Measurements from ENCODE around the gene BRD3OS.

Gene BRD3OS

GRCh38 chr9:133982971-133983720, 42.1 kb upstream of the BRD3OS start:
- H3K27me3 ChIP-seq (ENCODE audit: insufficient read depth, poor library complexity, severe bottlenecking) = no peaks in the 10 kb centered on the region
- TF ChIP-seq CTCF (IDR thresholded peaks at IDR 0.05; ENCODE audit: poor library complexity, severe bottlenecking) = no peak
- ATAC-seq (ENCODE audit: low read depth) = no peak
- H3K27ac ChIP-seq (ENCODE audit: poor library complexity, severe bottlenecking) = no peak overlapping the region
- DNase-seq (ENCODE audit: low spot score) = peak; percentile 57
- H3K36me3 ChIP-seq (ENCODE audit: low read depth) = peaks cover 27% of the 10 kb centered on the region
- no peaks in the 10 kb centered on the region for H3K4me1 ChIP-seq (ENCODE audit: insufficient read depth, poor library complexity, severe bottlenecking)
- no peaks in the 10 kb centered on the region for H3K9me3 ChIP-seq (ENCODE audit: severe bottlenecking)
- H3K4me3 ChIP-seq (ENCODE audit: severe bottlenecking) = no peak overlapping the region

GRCh38 chr9:133986061-133986460, 39.2 kb upstream of the BRD3OS start:
- Histone ChIP-seq H3K9me3 (ENCODE audit: severe bottlenecking) (no peaks in the 10 kb centered on the region), H3K27me3 (ENCODE audit: insufficient read depth, poor library complexity, severe bottlenecking) (no peaks in the 10 kb centered on the region), H3K4me3 (ENCODE audit: severe bottlenecking) (no peak overlapping the region), H3K4me1 (ENCODE audit: insufficient read depth, poor library complexity, severe bottlenecking) (no peaks in the 10 kb centered on the region), H3K27ac (ENCODE audit: poor library complexity, severe bottlenecking) (no peak overlapping the region), H3K36me3 (ENCODE audit: low read depth) (peaks cover 27% of the 10 kb centered on the region)
- DNase-seq (ENCODE audit: low spot score) (no peak), ATAC-seq (ENCODE audit: low read depth) (no peak)
- TF ChIP-seq CTCF (IDR thresholded peaks at IDR 0.05; ENCODE audit: poor library complexity, severe bottlenecking) = no peak

- H3K4me3 ChIP-seq (ENCODE audit: severe bottlenecking) = no peak overlapping the region
- peaks cover 27% of the 10 kb centered on the region for H3K36me3 ChIP-seq (ENCODE audit: low read depth)
- H3K4me1 ChIP-seq (ENCODE audit: insufficient read depth, poor library complexity, severe bottlenecking) = no peaks in the 10 kb centered on the region
These were observed 38.4 kb upstream of the BRD3OS start for GRCh38 chr9:133986774-133987445.

GRCh38 chr9:133987446-133987788, 37.9 kb upstream of the BRD3OS start:
- Histone ChIP-seq H3K27ac (ENCODE audit: poor library complexity, severe bottlenecking) (no peak overlapping the region), H3K27me3 (ENCODE audit: insufficient read depth, poor library complexity, severe bottlenecking) (no peaks in the 10 kb centered on the region), H3K9me3 (ENCODE audit: severe bottlenecking) (no peaks in the 10 kb centered on the region), H3K4me3 (ENCODE audit: severe bottlenecking) (no peak overlapping the region), H3K4me1 (ENCODE audit: insufficient read depth, poor library complexity, severe bottlenecking) (no peaks in the 10 kb centered on the region), H3K36me3 (ENCODE audit: low read depth) (peaks cover 27% of the 10 kb centered on the region)
- no peak for TF ChIP-seq CTCF (IDR thresholded peaks at IDR 0.05; ENCODE audit: poor library complexity, severe bottlenecking)
- ATAC-seq (ENCODE audit: low read depth) (no peak), DNase-seq (ENCODE audit: low spot score) (no peak)

More at GRCh38 chr9:133986774-133987445, 38.4 kb upstream of the BRD3OS start:
- Histone ChIP-seq H3K27ac (ENCODE audit: poor library complexity, severe bottlenecking) (no peak overlapping the region), H3K27me3 (ENCODE audit: insufficient read depth, poor library complexity, severe bottlenecking) (no peaks in the 10 kb centered on the region), H3K9me3 (ENCODE audit: severe bottlenecking) (no peaks in the 10 kb centered on the region)
- DNase-seq (ENCODE audit: low spot score) = no peak
- no peak for TF ChIP-seq CTCF (IDR thresholded peaks at IDR 0.05; ENCODE audit: poor library complexity, severe bottlenecking)
- no peak for ATAC-seq (ENCODE audit: low read depth)

All from RWPE2 (cell line).